M059J (cell line): ENCODE data around the gene MYG1. TPM values are rescaled to one million over a fixed set of nuclear protein-coding genes. Genes with fewer than 3 reads are reported as not detected.

Source experiments
- DNase-seq: peaks from one replicate; pipeline ENCODE4 v3.0.0-alpha.2; 2012; ENCODE audit warnings: low read depth
- total RNA-seq: library from RNA; depleted of rRNA; stranded (reverse); fragments of >200 nt; shearing (Covaris generic); gene quantifications from 2 replicates; pipeline ENCODE4 v1.2.3, GENCODE V29; 2014; rRNA removed

MYG1 gene
- total RNA-seq, result 43.6 and 53.1 TPM in 2 replicates

GRCh38 chr12:53299454-53300180, at the start of gene MYG1:
MYG1 (plus strand) TSS chr12:53299695; CDS start chr12:53299738, 43 bp downstream.
- DNase-seq, result peak; percentile 90

GRCh38 chr12:53251477-53252348, 47.8 kb upstream of the MYG1 start:
- DNase-seq, result peak; percentile 81

- no peak for DNase-seq
Observed at GRCh38 chr12:53252349-53252916, 47.1 kb upstream of the MYG1 start.

- no peak for DNase-seq
Observed at GRCh38 chr12:53253298-53253697, 46.2 kb upstream of the MYG1 start.

GRCh38 chr12:53254816-53255545, 44.5 kb upstream of the MYG1 start:
- DNase-seq, result no peak

- DNase-seq, result no peak
Observed at GRCh38 chr12:53255996-53256395, 43.5 kb upstream of the MYG1 start.

- no peak for DNase-seq
Observed at GRCh38 chr12:53258541-53259539, 40.7 kb upstream of the MYG1 start.

- no peak for DNase-seq
Observed at GRCh38 chr12:53259891-53260290, 39.6 kb upstream of the MYG1 start.

GRCh38 chr12:53265783-53266182, 33.7 kb upstream of the MYG1 start:
- DNase-seq, result no peak

GRCh38 chr12:53267306-53267998, 32.0 kb upstream of the MYG1 start:
- no peak for DNase-seq

- peak; percentile 71 for DNase-seq
Observed at GRCh38 chr12:53267999-53268629, 31.4 kb upstream of the MYG1 start, which contains the start of gene ESPL1. ESPL1 (plus strand) TSS chr12:53268299; CDS start chr12:53268767, 468 bp downstream.

GRCh38 chr12:53268630-53269562, 30.6 kb upstream of the MYG1 start:
- DNase-seq, result no peak

GRCh38 chr12:53274445-53274844, 25.1 kb upstream of the MYG1 start:
- no peak for DNase-seq

- DNase-seq, result no peak
Observed at GRCh38 chr12:53276511-53276910, 23.0 kb upstream of the MYG1 start.

- no peak for DNase-seq
Observed at GRCh38 chr12:53277981-53278380, 21.5 kb upstream of the MYG1 start.

GRCh38 chr12:53279283-53279869, 20.1 kb upstream of the MYG1 start:
- DNase-seq, result no peak

GRCh38 chr12:53279888-53280498, 19.5 kb upstream of the MYG1 start:
- no peak for DNase-seq
